22Rv1 (cell line): ENCODE results near the gene TLR1.

ENCODE experiments used
- ZFX ChIP-seq: fragments of 450-650 bp; IDR thresholded peaks from 2 replicates; pipeline ENCODE4 v1.6.1; 2017; ENCODE audit warnings: antibody characterized with exemption, borderline replicate concordance
- TF ChIP-seq, protein P1 (sequence below): fragments of 450-650 bp; IDR thresholded peaks from 2 replicates; pipeline ENCODE4 v1.5.1; 2017; ENCODE audit warnings: mild to moderate bottlenecking

DNA sequence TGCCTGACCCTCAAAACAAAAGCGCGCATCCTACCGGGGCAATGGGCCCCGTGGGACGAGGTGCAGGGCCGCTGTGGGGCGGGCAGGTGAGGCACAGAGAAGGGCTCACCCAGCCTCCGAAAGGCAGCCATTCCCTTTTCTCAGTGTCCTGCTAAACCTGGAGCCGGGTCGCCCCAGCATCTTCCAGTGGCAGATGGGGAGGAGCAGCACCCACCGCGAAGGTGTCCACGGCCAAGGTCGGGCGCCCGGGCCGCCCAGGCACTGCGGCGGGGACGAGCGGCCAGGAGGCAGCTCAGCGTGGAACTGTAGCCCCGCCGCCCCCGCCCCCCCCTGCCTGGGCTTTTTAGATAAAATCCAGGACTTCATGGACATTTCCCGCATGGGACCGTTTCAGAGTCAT, 19.2 kb upstream of the TLR1 start:
- TF ChIP-seq, protein P1, sequence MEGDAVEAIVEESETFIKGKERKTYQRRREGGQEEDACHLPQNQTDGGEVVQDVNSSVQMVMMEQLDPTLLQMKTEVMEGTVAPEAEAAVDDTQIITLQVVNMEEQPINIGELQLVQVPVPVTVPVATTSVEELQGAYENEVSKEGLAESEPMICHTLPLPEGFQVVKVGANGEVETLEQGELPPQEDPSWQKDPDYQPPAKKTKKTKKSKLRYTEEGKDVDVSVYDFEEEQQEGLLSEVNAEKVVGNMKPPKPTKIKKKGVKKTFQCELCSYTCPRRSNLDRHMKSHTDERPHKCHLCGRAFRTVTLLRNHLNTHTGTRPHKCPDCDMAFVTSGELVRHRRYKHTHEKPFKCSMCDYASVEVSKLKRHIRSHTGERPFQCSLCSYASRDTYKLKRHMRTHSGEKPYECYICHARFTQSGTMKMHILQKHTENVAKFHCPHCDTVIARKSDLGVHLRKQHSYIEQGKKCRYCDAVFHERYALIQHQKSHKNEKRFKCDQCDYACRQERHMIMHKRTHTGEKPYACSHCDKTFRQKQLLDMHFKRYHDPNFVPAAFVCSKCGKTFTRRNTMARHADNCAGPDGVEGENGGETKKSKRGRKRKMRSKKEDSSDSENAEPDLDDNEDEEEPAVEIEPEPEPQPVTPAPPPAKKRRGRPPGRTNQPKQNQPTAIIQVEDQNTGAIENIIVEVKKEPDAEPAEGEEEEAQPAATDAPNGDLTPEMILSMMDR = no peak
- TF ChIP-seq ZFX = no peak
